MCF 10A (cell line): ENCODE data around the gene TSSC4. TPM values are rescaled to one million over a fixed set of nuclear protein-coding genes. Genes with fewer than 3 reads are reported as not detected.

Source experiments
- BruUV-seq: library from RNA; stranded (reverse); fragments of 400-500 nt; replicated peaks from 2 replicates; lab custom pipeline; 2021; lab: Mats Ljungman, UMichigan
- CTCF ChIA-PET: fragments of 300-600 bp; sonication (Branson Sonifier 250); formaldehyde crosslinking; extraction: SDS; loops from one replicate; lab custom pipeline; 2021; ENCODE audit warnings: antibody characterized with exemption, inconsistent platforms; lab: Yijun Ruan, JAX
- POLR2A ChIA-PET: fragments of 300-600, 350-650 bp; sonication (Branson Sonifier 250); formaldehyde crosslinking; extraction: SDS; loops from one replicate; lab custom pipeline; 2020; ENCODE audit warnings: antibody characterized with exemption, inconsistent platforms; lab: Yijun Ruan, JAX
- DNase-seq: peaks from one replicate; pipeline ENCODE4 v3.0.0-alpha.2; 2018; ENCODE audit not compliant: unreplicated experiment
- H3K27ac Mint-ChIP-seq: one replicate; pipeline ENCODE4 v1.8.0; 2022; ENCODE audit warnings: mild to moderate bottlenecking, low read depth, mixed read lengths; ENCODE audit not compliant: unreplicated experiment
- H3K27me3 Mint-ChIP-seq: one replicate; pipeline ENCODE4 v1.8.0; 2022; ENCODE audit warnings: mixed read lengths; ENCODE audit not compliant: insufficient read depth, unreplicated experiment
- H3K36me3 Mint-ChIP-seq: one replicate; pipeline ENCODE4 v1.8.0; 2022; ENCODE audit warnings: mild to moderate bottlenecking, moderate library complexity, mixed read lengths; ENCODE audit not compliant: insufficient read depth, unreplicated experiment
- H3K4me1 Mint-ChIP-seq: one replicate; pipeline ENCODE4 v1.8.0; 2022; ENCODE audit warnings: mixed read lengths; ENCODE audit not compliant: insufficient read depth, unreplicated experiment
- H3K4me3 Mint-ChIP-seq: one replicate; pipeline ENCODE4 v1.8.0; 2022; ENCODE audit warnings: mild to moderate bottlenecking, moderate library complexity, mixed read lengths; ENCODE audit not compliant: unreplicated experiment
- H3K9me3 Mint-ChIP-seq: one replicate; pipeline ENCODE4 v1.8.0; 2022; ENCODE audit warnings: mixed read lengths; ENCODE audit not compliant: unreplicated experiment
- intact Hi-C: fragments of 100-400 bp; cut with micrococcal nuclease; formaldehyde crosslinking; loops from 2 replicates; pipeline ENCODE4 v1.14.1; 2022
- total RNA-seq: library from RNA; stranded (reverse); gene quantifications from 2 replicates; pipeline ENCODE4 v1.2.3, GENCODE V29; 2022
- TF ChIP-seq, protein P1 (sequence below): fragments of 200-600 bp; IDR thresholded peaks from one replicate; pipeline ENCODE4 v1.8.0; 2022; ENCODE audit warnings: antibody characterized with exemption, mild to moderate bottlenecking; ENCODE audit not compliant: unreplicated experiment

Gene TSSC4
- total RNA-seq, 1 experiment from 2014 or later: 70.3 TPM

DNA sequence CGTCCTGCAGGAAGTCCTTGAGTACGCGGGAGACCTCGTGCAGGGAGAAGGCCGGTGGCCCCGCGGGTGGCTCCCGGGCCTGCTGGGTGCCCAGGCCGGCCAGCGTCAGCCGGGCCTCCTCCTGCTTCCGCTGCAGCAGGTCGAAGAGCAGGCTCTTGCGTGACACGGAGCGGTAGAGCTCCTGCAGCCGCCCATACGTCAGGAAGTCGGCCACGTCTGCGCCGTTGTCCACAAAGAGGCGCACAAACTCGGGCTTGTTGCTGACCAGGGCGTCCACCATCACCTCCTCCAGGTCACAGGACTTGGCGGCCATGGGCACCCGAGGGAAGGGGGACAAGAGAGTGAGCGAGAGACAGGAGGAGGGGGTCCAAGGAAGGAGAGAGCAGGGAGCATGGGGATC, 14.6 kb downstream of the TSSC4 start:
- no peaks in the 10 kb centered on the region for H3K4me1 Mint-ChIP-seq
- no peak overlapping the region for H3K4me3 Mint-ChIP-seq
- intact Hi-C loops: no loop called here
- H3K9me3 Mint-ChIP-seq: no peaks in the 10 kb centered on the region
- no peak overlapping the region for H3K27ac Mint-ChIP-seq
- H3K27me3 Mint-ChIP-seq: no peaks in the 10 kb centered on the region
- ChIA-PET CTCF (interaction anchor here (1.2 kb wide), 1 partner anchor 109 kb away, joined by 9 read pairs; no protein-coding TSS in a partner anchor), POLR2A (no interaction called here)
- no TSS peak for BruUV-seq
- DNase-seq: no peak
- no peaks in the 10 kb centered on the region for H3K36me3 Mint-ChIP-seq
- TF ChIP-seq, protein P1, sequence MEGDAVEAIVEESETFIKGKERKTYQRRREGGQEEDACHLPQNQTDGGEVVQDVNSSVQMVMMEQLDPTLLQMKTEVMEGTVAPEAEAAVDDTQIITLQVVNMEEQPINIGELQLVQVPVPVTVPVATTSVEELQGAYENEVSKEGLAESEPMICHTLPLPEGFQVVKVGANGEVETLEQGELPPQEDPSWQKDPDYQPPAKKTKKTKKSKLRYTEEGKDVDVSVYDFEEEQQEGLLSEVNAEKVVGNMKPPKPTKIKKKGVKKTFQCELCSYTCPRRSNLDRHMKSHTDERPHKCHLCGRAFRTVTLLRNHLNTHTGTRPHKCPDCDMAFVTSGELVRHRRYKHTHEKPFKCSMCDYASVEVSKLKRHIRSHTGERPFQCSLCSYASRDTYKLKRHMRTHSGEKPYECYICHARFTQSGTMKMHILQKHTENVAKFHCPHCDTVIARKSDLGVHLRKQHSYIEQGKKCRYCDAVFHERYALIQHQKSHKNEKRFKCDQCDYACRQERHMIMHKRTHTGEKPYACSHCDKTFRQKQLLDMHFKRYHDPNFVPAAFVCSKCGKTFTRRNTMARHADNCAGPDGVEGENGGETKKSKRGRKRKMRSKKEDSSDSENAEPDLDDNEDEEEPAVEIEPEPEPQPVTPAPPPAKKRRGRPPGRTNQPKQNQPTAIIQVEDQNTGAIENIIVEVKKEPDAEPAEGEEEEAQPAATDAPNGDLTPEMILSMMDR: no peak

DNA sequence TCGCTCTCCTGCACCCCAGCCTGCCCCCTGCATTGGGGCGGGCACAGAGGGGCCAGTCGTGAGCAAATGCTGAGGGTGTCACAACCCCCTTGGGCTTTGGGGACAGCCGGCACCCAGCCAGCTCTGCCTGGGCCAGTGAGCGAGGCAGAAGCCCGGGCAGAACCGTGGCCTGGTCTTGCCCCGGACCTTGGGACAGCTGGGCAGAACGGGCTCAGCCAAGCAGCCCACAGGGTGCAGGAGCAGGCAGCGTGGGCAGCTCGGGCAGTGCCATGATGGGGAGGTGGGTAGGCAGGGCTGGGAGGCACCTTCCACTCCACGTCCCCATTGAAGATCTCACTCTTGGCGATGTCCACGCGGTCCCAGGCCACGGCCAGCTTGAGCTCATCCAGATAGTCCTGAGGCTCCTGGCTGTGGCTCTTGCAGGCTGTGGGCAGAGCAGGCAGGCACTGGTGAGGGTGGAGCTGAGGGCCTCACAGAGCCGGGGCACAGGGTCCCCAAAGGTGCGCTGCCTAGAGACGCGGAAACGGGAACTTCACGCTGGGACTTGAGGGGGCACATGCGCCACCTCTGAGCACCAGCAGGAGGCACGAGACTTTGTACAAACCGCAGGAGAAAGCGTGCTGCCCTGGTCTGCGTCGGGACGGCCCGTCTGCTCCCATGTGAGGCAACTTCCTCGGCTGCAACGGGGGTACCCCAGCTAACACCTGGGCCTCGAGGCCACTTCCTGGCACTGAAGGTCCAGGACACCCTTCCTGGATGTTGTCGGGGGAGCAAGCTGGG, 15.2 kb downstream of the TSSC4 start:
- DNase-seq: no peak
- ChIA-PET POLR2A (interaction anchor here (0.7 kb wide), 1 partner anchor 735 kb away, joined by 3 read pairs; no protein-coding TSS in a partner anchor), CTCF (interaction anchor here (0.5 to 1.2 kb wide), 2 partner anchors 110 to 115 kb away, joined by 4 to 9 read pairs; no protein-coding TSS in a partner anchor)
- no peaks in the 10 kb centered on the region for H3K9me3 Mint-ChIP-seq
- H3K27me3 Mint-ChIP-seq: no peaks in the 10 kb centered on the region
- BruUV-seq: no TSS peak
- H3K4me3 Mint-ChIP-seq: no peak overlapping the region
- H3K36me3 Mint-ChIP-seq: no peaks in the 10 kb centered on the region
- TF ChIP-seq, protein P1: peak; percentile 11
- intact Hi-C loops: no loop called here
- no peak overlapping the region for H3K27ac Mint-ChIP-seq
- H3K4me1 Mint-ChIP-seq: no peaks in the 10 kb centered on the region

DNA sequence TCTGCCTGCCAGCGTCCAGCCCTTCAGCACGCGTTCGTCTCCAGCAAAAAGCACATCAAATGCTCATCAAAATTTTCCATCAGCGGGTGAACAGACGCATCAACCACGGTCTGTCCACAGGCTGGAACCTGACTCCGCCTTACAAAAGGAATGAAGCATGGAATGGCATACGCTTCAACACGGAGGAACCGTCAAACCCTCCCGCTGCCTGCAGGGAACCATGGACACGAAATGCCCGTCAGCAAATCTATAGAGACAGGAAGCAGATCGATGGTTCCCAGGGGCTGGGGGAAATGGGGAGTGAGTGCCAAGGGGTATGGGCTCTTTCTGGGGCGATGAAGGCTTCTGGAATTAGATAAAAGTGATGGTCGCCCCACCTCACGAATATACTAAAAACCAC, 16.2 kb downstream of the TSSC4 start:
- POLR2A ChIA-PET: interaction anchor here (1.2 kb wide), 1 partner anchor 17 kb away, joined by 3 read pairs; the partner anchor contains the start of gene TSSC4

More for the DNA sequence above, 16.2 kb downstream of the TSSC4 start:
- CTCF ChIA-PET: interaction anchor here (7.5 kb wide), 1 partner anchor 114 kb away, joined by 240 read pairs; the partner anchor contains the start of genes C11orf21 and TSPAN32
- Mint-ChIP-seq H3K27ac (no peak overlapping the region), H3K4me1 (no peaks in the 10 kb centered on the region), H3K4me3 (no peak overlapping the region), H3K9me3 (no peaks in the 10 kb centered on the region), H3K27me3 (no peaks in the 10 kb centered on the region), H3K36me3 (no peaks in the 10 kb centered on the region)
- intact Hi-C loops: no loop called here
- BruUV-seq: no TSS peak
- no peak for DNase-seq
- TF ChIP-seq, protein P1: no peak
